HG03460 (cell line): ENCODE results near the gene PSMD9.

Source experiments
- ATAC-seq: cut with Tn5 transposase; IDR thresholded peaks from one replicate; pipeline ENCODE4 v1.9.1; 2021; ENCODE audit not compliant: unreplicated experiment

PSMD9 gene

DNA sequence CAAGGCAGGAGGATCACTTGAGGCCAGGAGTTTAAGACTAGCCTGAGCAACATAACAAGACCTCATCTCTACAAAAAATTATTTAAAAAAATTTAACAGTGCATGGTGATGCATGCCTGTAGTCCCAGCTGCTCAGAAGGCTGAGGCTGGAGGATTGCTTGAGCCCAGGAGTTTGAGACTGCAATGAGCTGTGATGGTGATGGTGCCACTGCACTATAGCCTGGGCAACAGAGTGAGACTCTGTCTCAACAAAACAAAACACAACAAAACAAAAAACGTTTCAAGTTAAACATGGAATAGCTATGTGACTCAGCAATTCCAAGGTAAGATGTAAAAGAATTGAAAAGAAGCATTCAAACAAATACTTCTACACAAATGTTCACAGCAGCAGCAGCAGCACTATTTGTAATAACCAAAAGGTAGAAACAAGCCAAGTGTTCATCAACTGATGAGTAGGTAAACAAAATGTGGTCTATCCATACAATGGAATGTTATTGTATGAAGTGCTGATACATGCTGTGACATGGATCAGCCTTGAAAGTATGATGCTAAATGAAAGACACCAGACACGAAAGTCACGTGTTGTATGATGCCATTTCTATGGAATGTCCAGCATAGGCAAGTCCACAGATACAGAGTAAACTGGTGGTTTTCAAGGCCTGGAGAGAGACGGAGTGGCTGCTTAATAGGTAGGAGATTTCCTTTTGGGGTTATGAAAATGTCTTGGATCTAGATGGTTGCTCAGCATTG lies 61.2 kb downstream of the PSMD9 start:
- ATAC-seq, result no peak

DNA sequence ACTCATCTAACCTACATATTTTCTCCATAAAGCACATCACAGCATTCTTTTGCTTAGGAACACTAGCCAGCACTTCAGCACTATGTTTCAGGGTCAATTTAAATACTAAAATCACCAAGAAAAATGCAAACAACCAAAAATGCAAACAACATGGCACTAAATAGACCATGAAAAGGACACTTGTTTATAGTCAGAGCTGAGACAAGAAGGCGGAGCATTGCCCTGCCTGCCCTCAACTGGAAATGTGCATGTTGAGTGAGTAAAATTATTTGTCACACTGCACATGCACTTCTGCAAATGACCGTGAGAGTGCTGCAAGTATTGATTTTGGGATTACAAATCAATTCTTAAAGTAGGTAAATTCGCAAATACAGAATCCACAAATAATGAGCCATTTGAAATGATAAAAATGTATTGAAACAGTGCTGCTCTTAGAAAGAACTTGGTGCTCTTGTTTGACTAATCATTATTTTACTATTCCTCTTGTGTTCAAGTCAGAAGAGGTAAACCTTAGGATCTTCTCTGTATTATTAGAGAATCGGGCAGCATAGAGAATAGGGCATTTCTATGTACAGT lies 64.6 kb downstream of the PSMD9 start:
- ATAC-seq, result no peak

DNA sequence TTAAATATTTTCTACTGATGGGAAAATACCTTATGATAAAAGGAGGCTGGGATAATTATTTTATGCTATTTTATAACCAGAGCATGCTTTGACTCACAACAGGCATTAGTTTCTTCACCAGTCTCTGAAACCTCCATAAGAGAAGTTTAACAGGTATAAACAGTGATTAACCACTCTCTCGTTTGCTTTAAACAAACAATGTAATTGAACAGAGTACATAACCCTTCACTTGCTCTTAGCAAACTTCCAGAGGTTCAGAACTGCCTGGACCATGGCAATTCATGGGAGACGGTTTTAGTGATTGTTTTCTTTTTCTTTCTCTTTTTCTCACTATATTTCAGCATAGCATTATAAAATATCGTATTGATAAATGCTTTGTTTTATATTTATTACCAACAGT lies 65.1 kb downstream of the PSMD9 start:
- no peak for ATAC-seq

DNA sequence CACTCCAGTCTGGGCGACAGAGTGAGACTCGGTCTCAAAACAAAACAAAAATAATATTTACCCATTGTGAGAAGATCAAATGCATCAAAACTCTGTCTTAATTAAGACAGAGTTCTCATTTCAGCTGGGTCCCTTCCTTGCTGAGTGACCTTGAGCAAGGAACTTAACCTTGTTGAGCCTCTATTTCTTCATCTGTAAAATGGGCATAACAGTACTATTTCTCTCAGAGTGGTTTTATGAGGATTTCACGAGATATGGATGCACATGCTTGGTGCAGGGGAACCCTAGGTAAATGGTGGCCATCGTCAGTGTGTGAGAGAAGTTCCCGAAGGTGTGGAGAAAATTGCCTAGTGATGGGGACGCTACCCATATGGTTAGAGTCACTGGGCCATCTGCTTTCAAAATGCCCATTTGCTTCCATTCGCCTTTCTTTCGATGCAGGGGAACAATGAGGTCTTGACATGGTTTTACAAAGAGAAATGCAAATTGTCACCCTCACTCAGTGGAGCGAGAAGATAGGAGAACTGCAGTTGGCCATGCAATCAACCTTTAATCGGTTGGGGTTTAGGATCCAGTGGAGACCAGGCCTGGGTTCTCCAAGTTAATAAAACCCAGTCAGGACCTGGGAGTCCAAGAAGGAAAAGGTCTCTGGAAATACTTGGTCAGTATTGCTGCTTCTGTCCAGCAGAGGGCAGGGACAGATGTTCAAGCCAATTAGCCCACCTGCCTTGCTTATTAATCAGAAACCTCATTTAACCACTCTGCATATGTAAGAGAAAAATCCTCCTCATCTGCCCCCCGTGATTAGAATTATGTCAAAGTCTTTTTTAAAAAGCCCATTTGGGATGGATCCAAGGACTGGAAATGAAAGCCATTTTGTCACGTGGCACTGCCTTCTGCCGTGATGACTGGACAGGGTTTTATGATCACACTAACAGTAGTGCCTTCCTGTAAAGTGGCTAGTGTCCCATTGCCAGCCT lies 67.0 kb downstream of the PSMD9 start:
- no peak for ATAC-seq

DNA sequence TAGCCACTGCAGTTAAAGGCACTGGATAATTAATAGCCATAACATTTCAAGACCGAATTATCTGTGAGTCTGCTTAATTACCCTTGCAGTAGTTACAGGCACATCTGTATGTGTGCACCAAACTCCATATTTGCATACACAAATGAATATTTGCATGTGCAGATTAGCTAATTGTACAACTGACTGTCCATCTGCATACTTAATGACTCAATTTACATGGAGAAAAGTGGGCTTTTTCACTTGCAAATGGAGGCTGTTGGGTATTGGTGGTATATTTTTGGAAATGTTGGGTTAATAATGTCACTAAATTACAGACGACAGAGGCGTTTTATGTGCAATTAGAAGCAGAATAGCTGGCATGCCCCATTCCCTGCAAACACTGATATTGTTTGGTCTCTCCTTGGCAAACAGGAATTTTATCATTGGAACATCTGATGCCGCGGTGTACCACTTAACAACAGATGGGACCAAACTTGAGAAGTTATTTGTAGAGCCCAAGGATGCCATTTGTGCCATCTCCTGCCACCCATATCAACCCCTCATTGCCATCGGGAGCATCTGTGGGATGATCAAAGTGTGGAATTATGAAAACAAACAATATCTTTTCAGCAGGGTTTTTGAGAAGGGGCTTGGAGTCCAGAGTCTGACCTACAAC lies 69.4 kb downstream of the PSMD9 start:
- no peak for ATAC-seq

DNA sequence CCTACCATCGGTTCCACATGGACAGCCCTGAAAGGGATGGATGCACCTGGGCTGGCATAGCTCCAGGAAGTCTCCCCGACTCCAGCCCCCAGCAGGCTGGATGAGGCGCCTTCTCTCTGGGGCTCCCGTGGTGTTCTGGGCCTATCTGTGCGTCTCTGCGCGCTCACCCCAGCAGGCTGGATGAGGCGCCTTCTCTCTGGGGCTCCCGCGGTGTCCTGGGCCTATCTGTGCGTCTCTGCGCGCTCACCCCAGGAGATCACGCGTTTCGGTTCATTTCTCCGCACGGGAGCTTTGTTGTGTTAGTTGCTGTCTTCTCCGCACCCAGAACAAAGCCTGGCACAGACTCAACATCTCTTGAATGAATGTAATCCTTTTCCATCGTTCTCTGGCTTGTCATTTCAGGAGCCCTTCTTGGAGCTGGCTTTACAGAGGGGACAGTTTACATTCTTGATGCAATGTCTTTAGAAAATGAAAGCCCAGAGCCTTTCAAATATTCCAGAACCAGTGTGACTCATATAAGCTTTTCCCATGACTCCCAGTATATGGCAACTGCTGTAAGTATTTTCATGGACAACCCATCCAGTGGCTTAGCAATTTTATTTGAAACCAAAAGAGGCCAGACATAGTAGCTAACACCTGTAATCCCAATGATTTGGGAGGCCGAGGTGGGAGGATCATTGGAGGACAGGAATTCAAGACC lies 70.1 kb downstream of the PSMD9 start:
- ATAC-seq, result no peak

DNA sequence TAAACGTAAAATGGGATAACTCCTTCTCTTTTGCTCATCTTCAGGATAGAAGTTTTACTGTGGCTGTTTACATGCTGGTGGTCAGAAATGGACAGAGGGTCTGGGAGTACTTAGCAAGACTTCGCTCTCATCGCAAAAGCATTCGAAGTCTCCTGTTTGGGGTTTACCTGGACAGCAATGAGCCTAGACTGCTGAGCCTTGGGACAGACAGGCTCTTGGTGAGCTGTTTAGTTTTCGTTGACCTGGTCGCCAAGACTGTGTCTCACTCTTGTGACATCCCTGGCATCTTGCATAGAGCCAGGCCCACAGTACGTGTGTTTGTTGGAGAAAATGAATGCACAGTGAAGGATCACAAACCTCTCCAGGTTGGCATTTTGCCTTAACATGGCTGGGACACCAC lies 72.0 kb downstream of the PSMD9 start:
- no peak for ATAC-seq

DNA sequence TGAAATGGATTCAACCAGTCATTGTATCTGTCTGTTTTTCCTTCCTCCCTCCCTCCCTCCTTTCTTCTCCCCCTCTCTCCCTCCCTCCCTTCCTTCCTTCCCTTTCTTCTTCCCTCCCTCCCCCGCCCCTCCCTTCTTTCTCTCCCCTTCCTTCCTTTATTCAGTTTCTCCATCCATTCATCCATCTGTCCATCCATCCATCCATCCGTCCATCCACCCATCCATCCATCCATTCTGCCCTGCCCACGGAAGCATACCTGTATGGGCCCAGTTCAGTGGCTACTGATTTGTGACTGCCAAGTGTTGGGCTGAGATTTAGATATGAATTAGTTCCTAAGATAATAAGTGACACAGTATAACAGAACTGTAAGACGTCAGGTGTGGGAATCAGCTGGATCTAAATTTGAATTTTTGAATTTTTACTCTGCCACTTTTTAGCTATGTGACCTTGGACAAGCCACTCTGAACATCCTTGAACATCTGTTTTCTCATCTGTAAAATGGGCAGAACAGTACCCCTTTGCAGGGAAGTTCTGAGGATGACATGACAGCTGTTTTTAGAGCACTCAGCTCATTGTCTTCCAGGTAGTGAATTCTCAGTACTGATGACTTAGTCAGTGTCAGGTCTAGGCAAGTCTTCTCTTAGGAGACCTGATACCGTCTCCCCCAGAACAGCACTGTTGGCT lies 72.7 kb downstream of the PSMD9 start:
- no peak for ATAC-seq

DNA sequence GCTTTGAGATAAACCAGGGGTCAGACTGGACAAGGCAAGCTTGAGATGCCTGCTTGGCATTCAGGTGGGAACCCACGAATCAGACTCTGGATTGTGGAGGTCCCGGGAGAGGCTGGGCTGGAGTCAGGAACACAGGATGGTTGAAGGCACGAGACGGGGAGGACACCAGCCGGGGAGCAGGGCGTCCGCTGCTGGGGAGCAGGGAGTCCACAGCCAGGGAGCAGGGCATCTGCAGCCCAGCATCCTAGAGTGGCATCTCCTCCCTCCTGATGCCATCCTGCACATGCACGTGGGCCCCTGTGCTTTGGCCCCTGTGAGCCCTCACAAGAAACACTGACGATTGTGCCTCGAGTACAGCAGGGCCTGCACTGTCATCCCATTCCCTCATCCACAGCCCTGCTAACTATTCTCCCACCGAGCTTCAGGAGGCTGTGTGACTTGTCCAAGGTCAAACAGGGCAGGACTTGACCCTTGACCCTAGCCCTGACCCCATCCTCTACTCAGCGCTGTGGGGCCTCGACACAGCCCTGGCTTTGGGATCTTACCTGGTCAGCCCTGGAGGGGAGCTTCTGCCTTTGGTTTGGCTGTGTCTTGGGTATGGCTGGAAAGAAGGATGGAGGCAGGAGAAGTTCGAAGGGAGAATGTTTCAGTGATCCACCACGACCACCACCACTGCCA lies 74.9 kb downstream of the PSMD9 start:
- no peak for ATAC-seq

DNA sequence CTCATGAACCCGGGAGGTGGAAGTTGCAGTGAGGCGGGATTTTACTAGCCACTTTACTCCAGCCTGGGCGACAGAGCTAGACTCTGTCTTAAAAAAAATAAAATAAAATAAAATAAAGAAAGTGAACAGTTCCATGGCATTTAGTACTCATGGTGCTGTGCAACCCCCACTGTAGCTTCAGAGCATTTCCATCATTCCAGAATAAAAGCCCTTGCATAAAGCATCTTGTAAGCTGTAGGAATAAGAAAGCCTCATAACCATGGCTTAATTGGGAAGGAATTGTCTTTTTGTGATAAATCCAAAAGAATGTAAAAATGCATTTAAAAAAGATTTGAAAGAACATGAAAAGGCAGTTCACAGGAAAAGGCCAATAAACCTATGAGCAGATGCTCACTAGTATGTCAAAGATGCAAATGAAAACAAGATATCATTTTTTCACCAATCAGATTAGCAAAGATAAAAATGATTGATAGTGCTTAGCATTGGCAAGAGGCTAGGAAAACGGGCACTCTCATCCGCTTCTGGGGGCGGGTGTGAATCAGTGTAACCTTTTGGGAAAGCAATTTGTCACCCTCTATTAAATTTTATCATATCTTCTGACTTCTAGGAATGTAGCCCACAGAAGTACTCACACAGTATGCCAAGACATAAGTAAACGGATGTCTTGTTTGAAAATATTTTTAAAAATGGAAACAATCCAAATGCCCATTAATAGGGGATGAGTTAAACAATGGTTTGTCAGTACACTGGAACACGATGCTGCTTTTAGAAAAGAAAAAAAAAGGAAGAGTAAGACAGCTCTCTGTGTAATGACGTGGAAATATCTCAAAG lies 76.4 kb downstream of the PSMD9 start:
- no peak for ATAC-seq

DNA sequence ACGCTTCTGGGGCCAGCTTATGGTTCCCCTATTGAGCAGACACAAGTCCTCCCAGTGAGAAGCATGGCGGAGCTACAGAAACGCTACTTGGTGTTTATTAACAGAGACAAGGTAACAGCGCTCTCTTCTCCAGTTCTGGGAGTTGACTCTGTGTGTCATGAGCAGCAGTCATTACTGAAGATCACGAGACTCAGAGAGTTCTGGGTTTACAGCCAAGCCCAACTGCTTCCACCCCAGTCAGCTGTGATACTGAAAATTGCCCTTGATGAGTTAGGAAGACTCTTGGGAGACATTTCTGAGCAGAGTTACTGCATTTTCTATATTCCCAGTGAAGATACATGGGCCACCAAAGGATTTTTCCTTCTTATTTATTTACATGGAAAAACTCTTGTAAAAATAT lies 78.4 kb downstream of the PSMD9 start:
- no peak for ATAC-seq
